Mucosa of stomach (tissue), 1 donor: ENCODE measurements around the gene FMNL2.

ENCODE experiments used
- H3K27me3 ChIP-seq: one replicate; pipeline ENCODE4 v1.7.0; 2013; ENCODE audit warnings: mild to moderate bottlenecking, low read length; ENCODE audit not compliant: control insufficient read depth, insufficient read depth
- H3K36me3 ChIP-seq: one replicate; pipeline ENCODE4 v1.7.0; 2013; ENCODE audit warnings: low read length; ENCODE audit not compliant: control insufficient read depth, insufficient read depth
- H3K4me1 ChIP-seq: one replicate; pipeline ENCODE4 v1.7.0; 2013; ENCODE audit warnings: mild to moderate bottlenecking, low read length; ENCODE audit not compliant: control insufficient read depth, insufficient read depth
- H3K4me3 ChIP-seq: one replicate; pipeline ENCODE4 v1.7.0; 2013; ENCODE audit warnings: low read length
- H3K9ac ChIP-seq: one replicate; pipeline ENCODE4 v1.7.0; 2013; ENCODE audit warnings: mild to moderate bottlenecking, low read length, moderate library complexity
- H3K9me3 ChIP-seq: one replicate; pipeline ENCODE4 v1.7.0; 2013; ENCODE audit warnings: mild to moderate bottlenecking, low read length, moderate library complexity; ENCODE audit not compliant: control insufficient read depth
- donor health status: Pancreatic carcinoma.

FMNL2 gene

GRCh38 chr2:152437276-152438108 lies 102.5 kb downstream of the FMNL2 start:
- H3K9ac ChIP-seq: no peak overlapping the region
- H3K36me3 ChIP-seq: no peaks in the 10 kb centered on the region
- no peaks in the 10 kb centered on the region for H3K27me3 ChIP-seq
- no peaks in the 10 kb centered on the region for H3K4me1 ChIP-seq
- no peaks in the 10 kb centered on the region for H3K9me3 ChIP-seq
- H3K4me3 ChIP-seq: no peak overlapping the region

- no peaks in the 10 kb centered on the region for H3K9me3 ChIP-seq
- no peak overlapping the region for H3K4me3 ChIP-seq
- H3K27me3 ChIP-seq: no peaks in the 10 kb centered on the region
- H3K4me1 ChIP-seq: peaks cover 4% of the 10 kb centered on the region
- H3K9ac ChIP-seq: no peak overlapping the region
- no peaks in the 10 kb centered on the region for H3K36me3 ChIP-seq
Observed at GRCh38 chr2:152440049-152440448, 105.1 kb downstream of the FMNL2 start.

GRCh38 chr2:152440460-152440859 lies 105.5 kb downstream of the FMNL2 start:
- Histone ChIP-seq H3K4me3 (no peak overlapping the region), H3K9me3 (no peaks in the 10 kb centered on the region), H3K36me3 (no peaks in the 10 kb centered on the region), H3K9ac (no peak overlapping the region), H3K27me3 (no peaks in the 10 kb centered on the region), H3K4me1 (peaks cover 4% of the 10 kb centered on the region)

- Histone ChIP-seq H3K36me3 (no peaks in the 10 kb centered on the region), H3K4me3 (no peak overlapping the region), H3K4me1 (peaks cover 4% of the 10 kb centered on the region), H3K9me3 (no peaks in the 10 kb centered on the region), H3K9ac (no peak overlapping the region), H3K27me3 (no peaks in the 10 kb centered on the region)
Observed at GRCh38 chr2:152441961-152442360, 107.0 kb downstream of the FMNL2 start.

GRCh38 chr2:152443771-152444170 lies 108.8 kb downstream of the FMNL2 start:
- Histone ChIP-seq H3K9ac (no peak overlapping the region), H3K4me1 (peaks cover 4% of the 10 kb centered on the region), H3K9me3 (no peaks in the 10 kb centered on the region), H3K4me3 (no peak overlapping the region), H3K27me3 (no peaks in the 10 kb centered on the region), H3K36me3 (no peaks in the 10 kb centered on the region)

GRCh38 chr2:152444448-152444847 lies 109.5 kb downstream of the FMNL2 start:
- Histone ChIP-seq H3K36me3 (no peaks in the 10 kb centered on the region), H3K4me1 (peaks cover 4% of the 10 kb centered on the region), H3K4me3 (no peak overlapping the region), H3K9ac (no peak overlapping the region), H3K27me3 (no peaks in the 10 kb centered on the region), H3K9me3 (no peaks in the 10 kb centered on the region)

GRCh38 chr2:152445375-152445774 lies 110.4 kb downstream of the FMNL2 start:
- Histone ChIP-seq H3K4me1 (peaks cover 4% of the 10 kb centered on the region), H3K27me3 (no peaks in the 10 kb centered on the region), H3K9me3 (no peaks in the 10 kb centered on the region), H3K36me3 (no peaks in the 10 kb centered on the region), H3K9ac (no peak overlapping the region), H3K4me3 (no peak overlapping the region)

- Histone ChIP-seq H3K36me3 (no peaks in the 10 kb centered on the region), H3K9ac (no peak overlapping the region), H3K9me3 (no peaks in the 10 kb centered on the region), H3K27me3 (no peaks in the 10 kb centered on the region), H3K4me1 (peaks cover 4% of the 10 kb centered on the region), H3K4me3 (no peak overlapping the region)
Observed at GRCh38 chr2:152445791-152446201, 110.8 kb downstream of the FMNL2 start.

GRCh38 chr2:152446213-152446612 lies 111.2 kb downstream of the FMNL2 start:
- H3K4me1 ChIP-seq: peaks cover 4% of the 10 kb centered on the region
- no peaks in the 10 kb centered on the region for H3K36me3 ChIP-seq
- H3K4me3 ChIP-seq: no peak overlapping the region
- H3K9ac ChIP-seq: no peak overlapping the region
- H3K9me3 ChIP-seq: no peaks in the 10 kb centered on the region
- H3K27me3 ChIP-seq: no peaks in the 10 kb centered on the region

- no peak overlapping the region for H3K9ac ChIP-seq
- H3K9me3 ChIP-seq: no peaks in the 10 kb centered on the region
- no peak overlapping the region for H3K4me3 ChIP-seq
- H3K27me3 ChIP-seq: no peaks in the 10 kb centered on the region
- H3K36me3 ChIP-seq: no peaks in the 10 kb centered on the region
- peaks cover 4% of the 10 kb centered on the region for H3K4me1 ChIP-seq
Observed at GRCh38 chr2:152447897-152448296, 112.9 kb downstream of the FMNL2 start.

GRCh38 chr2:152448606-152449005 lies 113.6 kb downstream of the FMNL2 start:
- no peak overlapping the region for H3K4me3 ChIP-seq
- H3K36me3 ChIP-seq: no peaks in the 10 kb centered on the region
- H3K9ac ChIP-seq: no peak overlapping the region
- H3K9me3 ChIP-seq: no peaks in the 10 kb centered on the region
- H3K4me1 ChIP-seq: peaks cover 4% of the 10 kb centered on the region
- H3K27me3 ChIP-seq: no peaks in the 10 kb centered on the region

- no peak overlapping the region for H3K4me3 ChIP-seq
- peaks cover under 1% of the 10 kb centered on the region for H3K4me1 ChIP-seq
- no peaks in the 10 kb centered on the region for H3K27me3 ChIP-seq
- H3K9me3 ChIP-seq: no peaks in the 10 kb centered on the region
- H3K9ac ChIP-seq: no peak overlapping the region
- no peaks in the 10 kb centered on the region for H3K36me3 ChIP-seq
Observed at GRCh38 chr2:152449578-152449977, 114.6 kb downstream of the FMNL2 start.
